Measurements from ENCODE around the gene AGGF1.

DNA sequence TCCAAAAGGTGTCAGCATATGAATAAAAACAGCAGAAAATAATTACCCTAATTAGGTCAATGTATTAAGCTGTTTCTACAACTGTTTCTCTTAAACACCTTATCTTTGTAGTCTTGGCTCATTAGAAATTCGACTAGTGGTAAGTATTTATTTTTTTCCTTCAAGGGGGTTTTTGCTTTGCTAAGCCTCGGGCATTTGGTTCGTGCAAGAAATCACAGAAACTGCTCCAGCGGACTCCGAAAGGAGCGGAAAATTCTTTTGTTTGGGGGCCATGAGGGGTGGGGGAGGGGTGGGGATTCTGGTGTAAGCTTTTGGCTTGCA lies 56.1 kb downstream of the AGGF1 start:
- TF ChIP-seq, protein P1, sequence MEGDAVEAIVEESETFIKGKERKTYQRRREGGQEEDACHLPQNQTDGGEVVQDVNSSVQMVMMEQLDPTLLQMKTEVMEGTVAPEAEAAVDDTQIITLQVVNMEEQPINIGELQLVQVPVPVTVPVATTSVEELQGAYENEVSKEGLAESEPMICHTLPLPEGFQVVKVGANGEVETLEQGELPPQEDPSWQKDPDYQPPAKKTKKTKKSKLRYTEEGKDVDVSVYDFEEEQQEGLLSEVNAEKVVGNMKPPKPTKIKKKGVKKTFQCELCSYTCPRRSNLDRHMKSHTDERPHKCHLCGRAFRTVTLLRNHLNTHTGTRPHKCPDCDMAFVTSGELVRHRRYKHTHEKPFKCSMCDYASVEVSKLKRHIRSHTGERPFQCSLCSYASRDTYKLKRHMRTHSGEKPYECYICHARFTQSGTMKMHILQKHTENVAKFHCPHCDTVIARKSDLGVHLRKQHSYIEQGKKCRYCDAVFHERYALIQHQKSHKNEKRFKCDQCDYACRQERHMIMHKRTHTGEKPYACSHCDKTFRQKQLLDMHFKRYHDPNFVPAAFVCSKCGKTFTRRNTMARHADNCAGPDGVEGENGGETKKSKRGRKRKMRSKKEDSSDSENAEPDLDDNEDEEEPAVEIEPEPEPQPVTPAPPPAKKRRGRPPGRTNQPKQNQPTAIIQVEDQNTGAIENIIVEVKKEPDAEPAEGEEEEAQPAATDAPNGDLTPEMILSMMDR (conservative IDR thresholded peaks at IDR 0.05 in 1 of 2, IDR thresholded peaks at IDR 0.05 in 1 of 2; ENCODE audit: extremely low read depth in 1 of 2, insufficient read depth in 1 of 2, low read depth in 1 of 2, low read length in 2 of 2) = no peak
- TF ChIP-seq EZH2 (IDR thresholded peaks at IDR 0.05; ENCODE audit: borderline replicate concordance, low read length) = no peak

All from mammary epithelial cell (primary cell).